Activated gamma-delta T cell treated with Interleukin-2 at 50 U/mL for 16 hours (primary cell): ENCODE results near the gene AGAP1.

Source experiments
- DNase-seq: peaks from one replicate; pipeline ENCODE4 v3.0.0-alpha.2; 2020

AGAP1 gene

GRCh38 chr2:235573331-235574221 is 79.7 kb downstream of the AGAP1 start:
- DNase-seq = no peak

DNA sequence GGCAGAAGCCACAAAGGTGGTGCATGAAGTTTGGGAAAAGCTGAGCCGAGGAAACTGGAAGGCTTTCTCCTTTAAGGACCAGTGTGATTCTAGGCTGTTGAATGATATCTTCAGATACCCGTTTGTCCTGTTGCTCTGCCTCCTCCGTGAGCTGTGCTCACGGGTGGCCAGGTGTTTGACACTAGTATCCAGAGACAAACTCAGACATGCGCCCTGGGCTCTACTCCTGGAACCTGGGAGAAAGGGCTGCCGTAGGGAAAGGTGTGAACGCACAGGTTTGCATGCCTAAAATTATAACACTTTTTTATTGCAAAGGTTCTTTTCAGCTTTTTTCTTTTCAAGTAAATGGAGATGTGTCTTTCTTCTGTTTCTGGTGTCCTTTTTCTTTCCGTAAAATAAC is 81.6 kb downstream of the AGAP1 start:
- no peak for DNase-seq

- no peak for DNase-seq
Measured at GRCh38 chr2:235575904-235576303, 82.1 kb downstream of the AGAP1 start.

- DNase-seq = no peak
Measured at GRCh38 chr2:235576337-235576910, 82.6 kb downstream of the AGAP1 start.

DNA sequence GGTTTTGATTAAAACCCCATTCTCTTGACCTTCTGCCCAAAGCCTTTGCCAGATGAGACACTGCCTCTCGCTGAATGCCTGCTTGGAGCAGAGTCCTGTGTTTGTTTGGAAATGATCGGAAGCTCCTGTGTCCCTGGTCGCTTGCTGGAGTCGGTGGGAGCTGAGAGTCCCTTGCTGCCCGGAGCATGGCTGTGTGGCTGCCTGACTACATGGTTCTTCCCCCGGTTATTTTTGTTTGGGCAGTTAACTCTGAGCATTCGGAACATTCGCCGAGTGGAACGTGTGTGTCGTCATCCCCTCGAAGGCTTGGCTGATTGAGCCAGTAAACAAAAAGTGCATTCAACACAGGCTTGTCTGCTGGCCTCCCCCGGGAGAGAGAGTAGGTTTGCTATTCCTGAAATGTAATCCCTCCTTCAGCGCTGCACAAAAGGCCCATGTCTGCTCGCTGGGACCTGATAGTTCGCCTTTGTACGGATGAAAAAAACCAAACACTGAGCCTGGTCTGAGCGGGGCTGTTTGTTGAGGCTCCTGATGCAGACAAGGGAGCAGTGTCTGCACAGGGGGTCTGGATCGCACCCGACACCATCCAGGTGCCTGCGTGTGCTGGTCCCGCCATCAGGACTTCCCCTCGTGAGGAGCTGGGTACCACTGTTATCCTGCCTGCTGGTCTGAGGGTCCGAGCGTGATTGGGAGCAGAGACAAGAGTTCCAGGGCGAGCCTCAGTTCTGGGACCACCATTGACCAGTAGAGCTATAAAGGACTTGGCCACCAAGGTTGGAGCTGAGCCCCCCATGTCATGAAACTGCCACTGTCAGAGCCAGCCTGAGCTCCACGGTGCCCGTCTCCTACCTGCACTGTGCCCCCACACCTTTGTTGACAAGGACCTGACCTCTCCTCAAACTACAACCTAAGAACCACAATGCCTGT is 83.8 kb downstream of the AGAP1 start:
- no peak for DNase-seq

GRCh38 chr2:235579128-235579527 is 85.3 kb downstream of the AGAP1 start:
- no peak for DNase-seq

DNA sequence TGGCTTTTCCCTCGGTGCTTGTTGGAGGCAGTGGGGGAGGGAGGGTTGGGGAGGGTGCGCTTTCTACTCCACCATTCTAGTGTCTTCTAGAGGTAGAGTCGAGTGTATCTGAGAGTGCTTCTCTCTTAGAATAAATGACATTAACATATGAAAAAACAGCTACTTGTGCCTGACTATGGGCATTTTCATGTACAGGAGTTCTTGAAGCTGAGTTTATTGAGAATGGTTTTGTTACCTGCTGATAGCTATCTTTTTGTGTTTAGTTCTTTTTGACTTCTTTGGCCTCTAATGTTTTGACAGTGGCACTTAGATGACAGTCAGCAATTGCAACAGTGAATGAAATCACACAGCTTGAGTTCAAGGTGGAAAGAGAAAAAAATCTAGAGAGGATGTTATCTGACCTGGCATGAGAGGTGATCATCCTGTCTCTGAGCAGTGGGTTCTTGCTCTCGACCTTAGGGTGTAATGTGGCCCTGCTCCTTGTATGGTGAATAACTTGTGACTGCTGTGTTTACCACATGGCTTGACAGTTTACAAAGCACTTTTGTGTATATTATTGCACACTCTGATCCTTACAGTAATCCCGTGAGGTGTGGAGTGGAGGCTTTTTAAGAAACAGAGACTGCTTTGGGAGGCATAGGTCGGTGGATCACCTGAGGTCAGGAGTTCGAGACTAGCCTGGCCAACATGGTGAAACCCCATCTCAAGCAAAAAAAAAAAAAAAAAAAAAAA is 86.7 kb downstream of the AGAP1 start:
- no peak for DNase-seq

DNA sequence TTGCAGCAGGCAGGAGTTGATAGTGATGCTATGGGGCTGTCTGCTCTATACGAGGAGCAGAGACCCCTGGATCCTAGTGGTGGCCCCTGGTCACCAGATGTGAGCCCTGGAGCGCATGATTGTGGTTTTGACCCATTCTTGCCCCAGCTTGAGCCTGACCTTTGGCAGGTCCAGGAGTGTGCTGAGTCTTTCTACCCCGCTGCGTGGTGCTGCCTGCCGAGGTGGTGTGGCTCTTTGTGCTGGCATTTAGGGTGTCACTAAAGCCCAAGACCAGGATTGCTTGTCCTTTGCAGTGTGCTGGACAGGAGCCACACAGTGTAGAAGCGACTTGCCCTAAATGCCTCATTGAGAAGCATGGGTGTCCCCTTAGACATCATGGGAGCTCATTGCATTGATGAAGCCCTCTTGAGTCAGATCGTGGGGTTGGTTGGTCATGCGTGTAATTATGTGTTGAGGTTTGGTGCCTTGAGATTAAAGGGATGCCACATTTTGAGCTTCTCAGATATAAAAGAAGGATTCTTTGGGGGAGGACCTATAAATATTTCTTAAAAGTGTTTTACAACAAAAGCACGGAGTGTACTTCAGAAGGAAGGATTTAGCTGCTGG is 88.3 kb downstream of the AGAP1 start:
- no peak for DNase-seq

GRCh38 chr2:235582729-235583128 is 88.9 kb downstream of the AGAP1 start:
- no peak for DNase-seq

DNA sequence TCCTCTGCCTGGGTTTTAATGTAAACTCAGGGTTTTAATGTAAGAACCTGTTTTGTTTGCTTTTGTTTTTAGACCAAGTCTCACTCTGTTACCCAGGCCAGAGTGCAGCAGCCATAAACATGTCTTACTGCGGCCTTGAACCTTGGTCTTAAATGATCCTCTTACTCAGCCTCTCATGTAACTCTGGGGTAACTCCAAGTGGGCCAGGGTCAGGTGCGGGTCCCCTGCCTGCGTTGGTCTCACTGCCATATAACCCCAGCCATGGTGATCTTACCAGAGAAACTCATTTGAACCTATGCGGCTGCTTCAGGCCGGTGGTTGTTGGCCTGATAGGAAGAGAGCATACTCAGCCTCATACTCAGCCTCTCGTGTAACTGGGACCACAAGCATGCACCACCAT is 89.3 kb downstream of the AGAP1 start:
- DNase-seq = no peak

GRCh38 chr2:235583925-235584637 is 90.2 kb downstream of the AGAP1 start:
- no peak for DNase-seq

- DNase-seq = no peak
Measured at GRCh38 chr2:235584638-235585007, 90.8 kb downstream of the AGAP1 start.

DNA sequence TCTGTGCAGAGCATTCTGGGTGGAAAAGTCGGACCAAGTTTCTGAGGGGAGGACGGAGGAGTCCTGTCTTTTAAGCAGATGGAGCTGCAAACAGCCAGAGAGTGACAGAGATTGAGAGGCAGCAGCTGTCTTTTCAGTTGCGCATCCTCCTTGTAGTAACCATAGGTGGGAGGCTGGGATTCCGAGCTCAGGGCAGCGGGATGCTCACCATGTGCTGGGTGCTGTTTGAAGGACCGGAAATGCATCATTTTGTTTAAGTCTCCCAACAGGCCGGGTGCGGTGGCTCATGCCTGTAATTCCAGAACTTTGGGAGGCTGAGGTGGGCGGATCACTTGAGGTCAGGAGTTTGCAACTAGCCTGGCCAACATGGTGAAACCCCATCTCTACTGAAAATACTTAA is 93.4 kb downstream of the AGAP1 start:
- DNase-seq = no peak

DNA sequence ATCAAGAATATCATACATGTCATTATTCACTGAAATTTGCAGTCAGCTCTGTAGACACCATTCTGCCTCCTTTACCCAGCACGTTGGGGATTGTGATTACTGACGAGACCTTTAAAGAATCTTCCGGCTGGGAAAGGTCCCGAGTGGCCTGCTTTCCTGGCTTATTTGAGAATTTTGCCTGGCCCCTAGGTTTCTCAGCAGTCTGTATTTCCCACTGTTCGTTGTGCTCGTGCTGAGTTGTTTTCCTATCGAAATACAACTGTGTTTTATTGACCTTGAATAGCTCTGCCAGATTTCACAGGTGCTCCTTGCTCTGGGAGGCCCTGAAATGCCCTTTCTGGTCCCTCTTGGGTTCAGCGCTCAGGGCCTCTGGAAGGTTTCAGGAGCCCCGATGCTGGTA is 94.9 kb downstream of the AGAP1 start:
- DNase-seq = no peak

DNA sequence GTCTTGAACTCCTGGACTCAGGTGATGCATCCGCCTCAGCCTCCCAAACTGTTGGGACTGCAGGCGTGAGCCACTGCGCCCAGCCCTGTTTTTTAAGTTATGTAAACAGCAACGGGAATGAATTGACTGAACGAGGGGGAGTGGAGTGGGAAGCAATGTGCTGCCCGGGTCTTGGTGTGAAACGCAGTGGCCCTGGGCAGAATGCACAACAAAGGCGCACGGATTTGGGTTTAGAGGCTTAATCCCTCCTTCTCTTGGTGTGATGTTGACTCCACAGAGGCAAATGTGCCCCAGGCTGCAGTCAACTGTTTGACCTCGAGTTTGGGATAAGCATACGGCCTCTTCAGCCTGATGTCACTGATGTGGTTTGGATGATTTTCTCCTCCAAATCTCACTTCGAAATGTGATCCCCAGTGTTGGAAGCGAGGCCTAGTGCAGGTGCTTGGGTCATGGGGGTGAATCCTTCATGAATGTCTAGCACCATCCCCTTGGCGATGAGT is 97.4 kb downstream of the AGAP1 start:
- DNase-seq = no peak

DNA sequence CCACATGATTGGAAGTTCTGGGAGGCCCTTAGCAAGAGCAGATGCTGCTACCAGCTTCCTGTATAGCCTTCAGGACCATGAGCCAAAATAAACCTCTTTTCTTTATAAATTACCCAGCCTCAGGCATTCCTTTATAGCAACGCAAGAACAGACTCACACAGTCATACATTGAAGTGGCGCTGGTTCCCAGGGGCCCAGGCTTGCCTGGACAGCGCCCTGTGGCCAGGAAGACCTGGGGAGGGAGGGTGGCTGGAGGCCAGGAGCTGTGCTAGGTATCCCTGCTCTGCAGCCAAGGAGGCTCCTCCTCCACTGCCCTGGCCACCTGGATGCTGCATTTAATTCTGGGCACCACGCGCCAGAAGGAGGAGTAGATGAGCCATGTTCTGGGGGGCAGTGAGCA is 98.1 kb downstream of the AGAP1 start:
- no peak for DNase-seq

DNA sequence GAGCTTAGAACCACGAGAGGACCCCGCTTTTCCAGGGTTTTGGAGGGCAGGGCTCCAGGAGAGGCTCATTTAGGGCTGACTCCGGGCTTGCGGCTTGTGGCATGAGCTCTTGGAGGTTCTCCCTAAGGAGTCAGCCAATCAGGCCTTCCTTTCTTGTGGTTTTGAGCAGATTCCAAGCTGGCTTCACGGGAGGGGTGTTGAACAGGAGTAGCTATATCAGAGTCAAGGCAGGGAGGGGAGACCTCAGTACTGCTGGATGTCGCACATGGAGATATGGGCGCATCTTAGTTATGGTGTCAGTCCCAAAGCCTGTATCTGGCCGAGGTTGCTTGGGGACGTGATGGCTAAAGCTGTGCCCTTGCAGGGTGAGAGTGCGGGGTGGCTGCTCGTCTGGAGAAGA is 98.6 kb downstream of the AGAP1 start:
- no peak for DNase-seq

DNA sequence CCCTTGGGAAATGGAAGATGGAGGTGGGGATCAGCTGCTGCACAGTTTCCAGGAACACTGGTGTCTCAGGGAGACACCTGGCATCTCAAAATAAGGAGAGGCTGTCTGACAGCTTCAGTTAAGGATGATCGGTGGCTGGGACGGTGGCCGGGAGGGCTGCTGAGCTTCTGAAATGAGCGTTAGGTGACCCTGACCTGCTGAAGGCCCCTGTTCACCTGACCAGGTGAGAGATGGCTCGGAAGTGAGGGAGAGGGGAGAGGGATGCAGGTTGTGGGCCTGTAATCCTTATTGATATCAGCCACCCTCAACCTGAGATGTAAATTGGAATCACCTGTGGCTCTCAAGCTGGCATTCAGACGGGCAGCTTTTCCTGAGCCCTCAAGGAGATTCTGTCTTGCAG is 99.0 kb downstream of the AGAP1 start:
- DNase-seq = no peak

DNA sequence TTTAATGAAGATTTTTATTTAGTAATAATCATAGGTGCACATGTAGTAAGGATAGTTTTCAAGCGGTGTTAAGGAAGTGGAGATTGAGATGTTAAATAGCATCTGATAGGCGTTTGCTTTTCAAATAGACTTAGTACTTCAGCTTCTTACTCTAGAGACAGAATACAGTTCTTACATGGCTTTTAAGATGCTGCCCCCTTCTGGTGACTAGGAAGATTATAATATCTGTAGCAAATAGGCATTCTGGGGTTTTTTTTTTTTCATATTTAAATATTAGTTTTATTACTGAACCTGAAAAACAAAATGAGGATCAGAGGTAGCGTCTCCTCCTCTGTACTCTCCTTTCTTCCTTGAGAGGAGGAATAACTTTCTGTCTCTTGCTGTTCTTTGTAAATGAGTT is 100.2 kb downstream of the AGAP1 start:
- DNase-seq = no peak

- DNase-seq = no peak
Measured at GRCh38 chr2:235594964-235595363, 101.1 kb downstream of the AGAP1 start.

DNA sequence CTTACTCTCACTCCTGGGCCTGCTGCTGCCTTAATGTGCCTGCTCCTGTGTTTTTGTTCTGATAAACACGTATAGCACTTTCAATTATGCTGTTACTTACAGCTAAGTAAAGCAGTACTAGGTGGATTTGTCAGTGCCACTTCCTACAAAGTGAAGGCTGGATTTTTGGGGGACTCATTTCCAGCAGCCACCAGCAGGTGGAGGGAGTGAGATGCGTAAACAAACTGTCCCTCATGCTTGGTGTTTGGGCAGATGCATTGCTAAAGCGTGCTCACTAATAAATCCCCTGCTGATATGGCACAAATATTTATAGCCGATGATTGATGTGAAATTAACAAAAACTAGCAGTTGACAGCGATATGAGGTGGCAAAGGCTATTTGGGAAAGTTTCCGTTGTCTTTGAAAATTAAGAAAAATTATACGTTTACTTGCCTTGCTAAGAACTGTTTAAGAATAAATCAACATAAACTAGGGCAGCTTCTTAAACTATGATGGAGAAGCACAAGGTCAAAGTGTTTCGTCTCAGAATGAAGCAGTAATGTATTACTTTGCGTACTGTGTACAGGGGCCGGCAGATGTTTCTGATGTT is 101.7 kb downstream of the AGAP1 start:
- DNase-seq = peak; percentile 16
